ENCODE results near the gene PALLD. TPM values are rescaled to one million over a fixed set of nuclear protein-coding genes. Genes with fewer than 3 reads are reported as not detected.
"Not testable (repeated sequence)": the region's sequence is repeated elsewhere in the genome, so short reads cannot be mapped to it uniquely, and the experiment has no call there.

Gene PALLD
- total RNA-seq, 1 donor from 2014 or later, result 104 TPM

DNA sequence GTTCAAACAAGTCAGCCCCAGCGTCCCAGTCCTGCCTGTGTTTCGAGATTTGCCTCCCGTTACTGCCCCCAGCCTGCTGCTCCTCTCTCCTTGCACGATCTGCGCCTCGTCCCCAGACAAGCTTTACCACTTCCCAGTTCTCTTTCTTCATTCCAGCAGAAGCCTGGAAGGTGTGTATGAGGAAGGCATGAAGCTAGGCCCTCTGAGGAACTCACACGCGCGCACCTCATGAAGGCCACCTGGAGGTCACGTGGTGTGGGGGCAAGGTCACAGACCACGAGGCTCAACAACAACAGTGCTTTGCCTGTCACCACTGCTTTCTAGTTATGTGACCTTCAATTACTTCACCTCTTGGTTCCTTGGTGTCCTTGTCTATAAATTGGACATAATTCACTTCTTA is 181.0 kb downstream of the PALLD start:
- intact Hi-C loops (cut with DNase I), result no loop called here
- DNase-seq (ENCODE audit: low spot score), result no peak
- ATAC-seq, result no peak

DNA sequence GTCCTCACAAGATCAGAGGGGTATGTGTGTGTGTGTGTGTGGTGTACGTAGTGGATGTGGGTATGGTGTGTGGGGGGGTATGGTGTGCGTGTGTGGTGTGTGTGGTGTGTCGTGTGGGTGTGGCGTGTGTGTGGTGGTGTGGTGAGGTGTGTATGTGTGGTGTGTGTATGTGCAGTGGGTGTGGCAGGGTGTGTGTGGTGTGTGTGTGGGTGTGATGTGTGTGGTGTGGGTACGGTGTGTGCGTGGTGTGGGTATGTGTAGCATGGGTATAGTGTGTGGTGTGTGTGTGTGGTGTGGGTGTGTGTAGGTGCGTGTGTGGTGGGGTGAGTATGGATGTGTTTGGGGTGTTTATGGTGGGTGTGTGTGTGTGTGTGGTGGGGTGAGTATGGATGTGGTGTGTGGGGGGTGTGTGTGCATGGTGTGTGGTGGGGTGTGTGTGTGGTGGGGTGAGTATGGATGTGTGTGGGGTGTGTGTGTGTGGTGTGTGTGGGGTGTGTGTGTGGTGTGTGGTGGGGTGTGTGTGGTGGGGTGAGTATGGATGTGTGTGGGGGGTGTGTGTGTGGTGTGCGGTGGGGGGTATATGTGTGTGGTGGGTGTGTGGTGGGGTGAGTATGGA is 182.0 kb downstream of the PALLD start:
- peak; percentile 41 for ATAC-seq
- DNase-seq (ENCODE audit: low spot score), result no peak
- intact Hi-C loops (cut with DNase I), result no loop called here

DNA sequence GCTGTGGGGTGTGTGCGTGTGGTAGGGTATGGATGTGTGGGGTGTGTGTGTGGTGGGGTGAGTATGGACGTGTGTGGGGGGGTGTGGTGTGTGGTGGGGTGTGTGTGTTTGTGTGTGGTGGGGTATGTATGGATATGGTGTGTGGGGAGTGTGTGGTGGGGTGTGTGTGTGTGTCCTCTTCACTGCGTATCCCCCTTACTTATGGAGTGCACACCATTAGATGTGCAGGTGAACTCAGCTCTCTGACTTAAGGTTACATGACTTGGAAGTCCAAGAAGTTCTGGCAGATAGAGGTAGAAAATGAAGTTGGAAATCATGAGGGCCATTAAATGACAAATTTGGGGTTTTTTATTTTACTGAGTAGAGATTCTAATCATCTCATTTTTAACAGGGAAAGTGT is 182.5 kb downstream of the PALLD start:
- no peak for DNase-seq (ENCODE audit: low spot score)
- intact Hi-C loops (cut with DNase I), result no loop called here
- no peak for ATAC-seq

DNA sequence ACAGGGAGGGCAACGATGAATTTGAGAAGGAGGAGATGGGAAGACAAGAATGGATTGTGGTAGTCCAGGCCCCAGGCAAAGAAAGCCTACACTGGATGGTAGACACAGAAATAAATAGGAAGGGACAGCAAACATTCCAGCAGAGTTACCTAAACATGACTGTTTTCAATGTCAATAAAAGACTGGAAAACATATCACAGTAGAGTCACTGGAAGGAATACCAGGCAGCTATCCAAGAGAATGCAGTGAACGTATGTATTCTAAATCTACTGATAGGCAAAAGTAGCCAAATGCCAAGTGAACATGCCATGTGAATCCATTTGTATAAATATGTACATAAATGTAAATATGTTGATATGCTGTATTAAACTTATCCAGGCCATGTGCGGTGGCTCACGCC is 183.0 kb downstream of the PALLD start:
- intact Hi-C loops (cut with DNase I), result no loop called here
- DNase-seq (ENCODE audit: low spot score) (no peak), ATAC-seq (no peak)

DNA sequence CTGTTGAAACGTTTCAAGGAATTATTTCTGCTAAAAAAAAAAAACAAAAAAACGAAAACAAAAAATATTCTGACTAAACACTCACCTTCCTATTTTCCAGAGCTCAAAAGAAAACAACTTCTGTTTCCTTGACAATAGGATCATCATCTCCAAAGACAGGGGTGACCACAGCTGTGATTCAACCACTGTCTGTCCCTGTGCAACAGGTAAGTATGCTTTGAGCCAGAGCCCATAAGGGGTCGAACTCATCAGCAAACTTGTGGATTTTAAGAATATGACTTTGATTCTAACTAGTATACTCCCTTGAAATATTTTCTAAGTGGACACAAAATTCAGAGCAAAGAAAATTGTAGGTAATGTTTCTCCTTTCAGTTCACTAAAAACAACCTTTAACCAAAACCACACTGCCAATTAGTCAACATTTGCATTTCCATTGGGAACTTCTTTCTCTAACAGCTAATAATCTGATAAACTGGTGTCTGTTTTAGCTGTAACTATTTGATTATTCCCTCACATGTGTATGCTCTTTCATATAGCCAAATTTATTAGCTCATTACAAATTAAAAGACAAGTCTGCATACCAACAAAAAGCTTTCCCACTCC is 186.1 kb downstream of the PALLD start:
- ATAC-seq, result no peak
- intact Hi-C loops (cut with DNase I), result no loop called here
- no peak for DNase-seq (ENCODE audit: low spot score)

DNA sequence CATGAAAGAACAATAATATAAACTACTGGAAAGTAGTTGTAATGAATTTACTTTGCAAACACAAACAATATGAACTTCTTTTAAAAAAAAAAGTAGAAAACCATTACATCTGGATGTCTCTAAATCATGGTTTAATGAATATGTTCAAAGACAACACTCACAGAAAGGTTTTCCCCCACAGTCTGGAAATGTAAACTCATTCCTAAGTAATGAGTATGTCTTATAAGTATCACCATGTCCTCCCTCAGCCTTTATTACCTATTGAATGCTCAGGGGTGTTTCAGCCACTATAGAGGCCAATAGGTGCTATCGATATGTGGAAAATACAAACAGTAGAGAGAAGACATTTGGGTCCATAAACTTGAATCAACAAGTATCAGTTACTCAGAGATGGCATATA is 186.7 kb downstream of the PALLD start:
- intact Hi-C loops (cut with DNase I), result no loop called here
- ATAC-seq (no peak), DNase-seq (ENCODE audit: low spot score) (no peak)

DNA sequence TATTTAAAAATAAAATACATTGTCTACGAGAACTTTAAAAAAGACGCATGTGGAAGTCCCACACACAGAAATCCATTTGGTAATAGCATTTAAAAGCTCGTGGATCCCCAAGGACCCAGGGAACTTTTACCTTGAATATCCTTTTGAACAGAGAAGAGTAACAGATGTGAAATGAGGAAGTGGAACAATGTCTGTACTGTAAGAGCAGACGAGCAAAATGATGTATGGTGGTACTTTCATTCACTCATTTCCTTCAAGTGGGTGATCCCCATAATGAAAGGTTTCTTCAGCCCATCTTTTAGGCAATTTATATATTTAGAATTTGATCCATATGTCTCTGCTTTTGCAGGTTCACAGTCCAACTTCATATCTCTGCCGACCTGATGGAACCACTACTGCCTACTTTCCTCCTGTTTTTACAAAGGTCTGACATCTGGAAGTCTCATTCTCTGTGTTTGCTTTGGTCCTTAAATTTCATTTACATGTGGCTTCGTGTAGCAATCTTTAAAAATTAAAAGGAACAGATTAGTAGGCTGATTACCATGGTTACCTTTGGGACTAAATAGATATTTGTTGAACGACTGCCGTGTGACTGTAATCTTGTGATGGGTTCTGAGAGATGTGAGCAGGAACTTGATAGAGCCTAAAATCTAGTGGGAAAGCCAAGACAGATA is 188.4 kb downstream of the PALLD start:
- no peak for ATAC-seq
- intact Hi-C loops (cut with DNase I), result no loop called here
- DNase-seq (ENCODE audit: low spot score), result no peak

DNA sequence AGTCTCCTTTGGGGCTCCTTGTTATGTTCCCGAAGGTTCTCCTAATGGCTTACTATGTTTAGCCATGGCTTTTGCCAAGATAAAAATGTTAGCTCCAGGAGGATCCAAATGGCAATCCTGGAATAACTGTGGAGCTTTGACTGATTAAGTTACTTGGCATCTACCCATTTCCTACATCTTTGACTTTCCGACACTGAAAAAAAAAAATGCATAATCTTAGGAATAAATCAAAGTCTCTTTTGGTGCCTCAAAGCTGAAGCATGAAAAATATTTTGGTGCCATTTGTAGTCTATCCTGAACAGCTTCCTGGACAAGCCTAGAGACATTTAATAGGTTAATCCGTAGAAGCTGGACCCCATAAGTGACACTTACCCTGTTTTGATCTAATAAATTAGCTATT is 191.7 kb downstream of the PALLD start:
- intact Hi-C loops (cut with DNase I), result no loop called here
- DNase-seq (ENCODE audit: low spot score) (no peak), ATAC-seq (no peak)

DNA sequence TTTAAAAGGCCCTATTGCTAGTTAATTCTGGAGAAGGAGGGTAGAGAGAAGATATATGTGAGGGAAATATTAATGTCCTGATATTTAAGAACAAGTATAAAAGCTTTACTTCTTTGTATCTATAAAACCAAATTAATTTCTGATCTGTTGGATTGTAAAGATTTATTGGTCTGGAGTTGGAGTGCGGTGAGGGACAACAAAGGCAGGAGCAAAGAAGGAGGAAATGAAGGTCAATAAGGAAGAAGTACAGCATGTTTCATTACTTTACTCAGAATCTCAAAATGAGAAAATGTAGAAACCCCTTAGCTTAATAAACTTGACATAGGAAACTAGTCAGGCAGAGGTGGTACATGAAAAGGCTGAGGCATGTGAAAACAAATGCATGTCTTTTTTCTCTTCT is 192.9 kb downstream of the PALLD start:
- no peak for DNase-seq (ENCODE audit: low spot score)
- ATAC-seq, result no peak
- intact Hi-C loops (cut with DNase I), result no loop called here

DNA sequence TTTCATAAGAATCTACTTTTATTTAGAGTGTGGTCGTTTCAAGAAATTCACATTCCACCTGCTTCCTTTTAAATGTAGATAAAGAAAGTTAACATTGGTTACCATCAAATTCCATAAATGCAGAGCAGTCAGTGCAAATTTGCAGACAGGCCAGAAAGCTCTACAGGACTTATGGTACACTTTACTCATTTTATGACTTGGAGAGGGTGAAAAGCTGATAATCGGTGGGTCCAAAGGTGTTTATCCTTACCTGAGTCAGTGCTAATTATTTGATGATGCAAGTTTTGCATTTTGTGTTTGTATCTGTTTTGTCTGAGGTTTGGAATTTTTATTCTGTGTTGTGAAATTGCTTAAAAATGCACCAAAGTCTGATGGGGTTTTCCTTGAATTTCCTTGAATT is 193.3 kb downstream of the PALLD start:
- DNase-seq (ENCODE audit: low spot score) (no peak), ATAC-seq (no peak)
- intact Hi-C loops (cut with DNase I), result no loop called here

DNA sequence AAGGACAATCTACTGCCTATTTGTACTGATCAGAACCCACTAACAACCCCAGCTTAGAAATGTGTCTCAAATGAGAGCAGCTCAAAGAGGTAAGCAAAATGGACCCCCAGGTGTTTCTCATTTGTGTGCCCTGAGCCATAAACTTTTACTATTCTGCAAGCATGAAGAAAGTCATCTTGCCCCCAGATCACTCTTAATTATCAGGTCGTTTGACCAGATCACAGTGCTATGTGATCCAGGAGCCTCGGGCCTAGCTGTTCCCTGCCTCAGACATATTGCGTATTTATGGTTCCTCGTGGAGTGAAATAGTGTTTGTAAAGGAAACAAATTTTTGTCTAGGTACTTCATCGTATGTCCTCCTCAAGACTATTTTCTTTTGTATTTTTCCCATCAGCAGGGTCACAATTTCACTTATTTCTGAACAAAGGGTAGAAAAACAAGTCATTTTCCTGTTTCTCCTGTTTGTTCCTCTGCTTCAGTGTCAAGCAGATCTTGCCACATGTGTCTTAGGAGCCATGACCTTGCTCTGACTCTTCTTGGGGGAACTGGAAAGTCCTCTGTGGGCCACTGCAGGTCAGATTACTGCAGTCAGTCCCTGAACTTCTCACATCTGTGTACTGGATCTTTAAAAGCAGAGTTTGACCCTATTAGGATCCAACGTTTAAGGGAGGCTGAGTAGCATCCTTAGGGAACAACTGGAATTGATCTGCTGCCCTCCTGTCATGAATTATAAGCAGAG is 194.9 kb downstream of the PALLD start:
- ATAC-seq, result peak; percentile 50
- intact Hi-C loops (cut with DNase I), result no loop called here
- no peak for DNase-seq (ENCODE audit: low spot score)

DNA sequence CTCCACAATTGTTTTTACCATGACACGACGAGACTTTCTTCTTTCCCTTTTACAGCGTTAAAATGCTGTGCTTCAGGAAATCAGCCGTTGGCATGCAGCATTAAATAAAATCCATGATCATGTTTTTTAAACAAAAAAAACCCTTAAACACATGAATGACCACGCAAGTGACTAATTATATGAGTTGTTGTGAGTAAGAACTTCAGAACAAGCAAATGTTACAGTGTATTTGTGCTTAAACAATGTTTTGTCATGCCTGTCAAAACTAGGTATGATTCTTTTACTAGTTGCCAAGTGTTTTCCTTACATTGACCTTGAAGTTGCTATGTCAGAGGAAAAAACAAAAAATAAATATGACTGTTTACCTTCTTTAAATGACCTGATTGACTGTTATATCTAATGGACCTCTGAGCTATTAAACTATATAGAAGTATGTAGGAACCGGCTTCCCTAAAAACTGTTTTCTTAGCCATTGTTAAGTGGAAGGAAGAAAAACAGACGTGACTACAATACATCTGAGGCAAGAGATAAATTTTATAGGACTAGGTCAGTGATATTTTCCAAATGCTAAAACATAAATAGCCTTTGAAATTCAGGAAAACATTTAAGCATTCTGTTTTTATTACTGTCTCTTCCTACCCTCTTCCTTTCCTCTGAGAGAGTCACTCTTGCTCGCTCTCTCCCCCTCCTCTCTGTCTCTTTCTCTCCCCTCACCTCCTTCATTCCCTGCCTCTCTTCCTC is 197.1 kb downstream of the PALLD start:
- intact Hi-C loops (cut with DNase I), result no loop called here
- no peak for ATAC-seq

DNA sequence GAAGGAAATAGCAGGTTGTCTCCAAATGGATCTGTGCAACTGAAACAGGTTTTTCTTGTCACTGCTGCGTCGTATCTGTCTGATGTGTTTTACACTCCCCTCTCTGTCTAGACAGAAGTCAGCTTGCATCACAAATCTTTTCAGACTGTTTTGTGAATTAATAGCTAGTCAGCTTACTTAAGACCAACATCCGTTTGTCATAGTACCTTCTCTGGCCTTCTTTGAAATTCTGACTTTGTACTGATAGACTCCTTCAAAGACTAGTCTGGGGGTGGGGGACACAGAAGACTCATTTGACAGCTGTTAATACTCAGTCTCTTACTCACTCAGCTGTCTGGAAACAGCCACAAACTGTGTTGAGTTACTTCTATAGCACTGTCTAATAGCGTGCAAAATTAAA is 197.8 kb downstream of the PALLD start:
- intact Hi-C loops (cut with DNase I), result no loop called here
- DNase-seq (ENCODE audit: low spot score) (no peak), ATAC-seq (no peak)

More for the DNA sequence above, 197.1 kb downstream of the PALLD start:
- DNase-seq (ENCODE audit: low spot score), result no peak

DNA sequence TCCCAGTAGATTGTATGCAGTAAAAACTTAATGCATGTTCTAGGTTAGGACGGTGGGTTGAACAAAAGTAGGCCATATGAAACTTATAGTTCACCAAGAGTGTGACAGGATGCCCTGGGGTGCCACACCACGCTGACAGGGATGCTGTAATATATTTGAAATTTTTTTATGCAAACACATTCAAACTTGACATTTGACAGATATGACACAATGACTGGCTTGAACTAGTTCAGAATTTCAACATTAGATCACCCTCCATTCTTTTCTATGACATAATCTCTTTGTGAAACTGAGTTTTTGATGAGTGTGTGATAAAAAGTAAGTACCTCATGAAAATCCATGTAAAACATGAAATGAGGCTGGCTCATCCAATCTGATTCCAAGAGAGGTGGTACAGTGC is 198.4 kb downstream of the PALLD start:
- intact Hi-C loops (cut with DNase I), result no loop called here
- DNase-seq (ENCODE audit: low spot score) (no peak), ATAC-seq (no peak)

DNA sequence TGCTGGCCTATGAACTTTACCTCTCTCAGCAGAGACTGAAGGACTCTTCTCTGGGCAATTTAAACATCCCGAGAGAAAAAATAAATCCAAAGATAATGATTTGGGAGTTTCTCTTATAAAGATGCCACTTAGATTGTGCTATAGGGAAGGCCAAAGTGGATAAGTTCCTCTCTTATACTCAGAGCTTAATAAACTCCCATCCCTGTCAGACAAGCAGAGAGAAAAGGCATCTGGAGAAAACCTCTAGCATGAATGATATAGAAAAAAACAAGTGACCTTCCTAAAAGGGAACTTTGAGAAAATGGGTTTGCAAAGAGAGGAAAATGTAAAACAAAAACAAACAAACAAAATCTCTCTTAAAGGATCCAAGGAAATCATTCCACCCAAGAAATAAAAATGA is 199.4 kb downstream of the PALLD start:
- DNase-seq (ENCODE audit: low spot score), result no peak
- no peak for ATAC-seq
- intact Hi-C loops (cut with DNase I), result no loop called here

DNA sequence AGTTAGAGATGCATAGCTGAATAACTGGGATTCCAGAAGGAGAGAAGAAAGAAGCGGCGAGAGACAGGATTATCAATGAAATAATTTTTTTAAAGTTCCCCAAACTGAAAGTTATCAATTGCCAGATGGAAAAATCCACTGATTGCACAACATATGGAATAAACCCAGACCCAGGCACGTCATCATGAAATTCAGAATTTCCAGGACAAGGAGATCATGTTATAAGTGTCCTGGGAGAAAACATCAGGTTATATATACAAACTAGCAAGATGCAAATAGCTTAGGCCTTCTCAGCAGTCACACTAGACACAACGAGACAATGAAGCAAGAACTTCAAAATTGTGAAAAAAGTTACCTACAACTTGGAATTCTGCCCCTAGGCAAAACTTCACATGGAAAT is 200.0 kb downstream of the PALLD start:
- intact Hi-C loops (cut with DNase I), result no loop called here
- DNase-seq (ENCODE audit: low spot score) (no peak), ATAC-seq (no peak)

DNA sequence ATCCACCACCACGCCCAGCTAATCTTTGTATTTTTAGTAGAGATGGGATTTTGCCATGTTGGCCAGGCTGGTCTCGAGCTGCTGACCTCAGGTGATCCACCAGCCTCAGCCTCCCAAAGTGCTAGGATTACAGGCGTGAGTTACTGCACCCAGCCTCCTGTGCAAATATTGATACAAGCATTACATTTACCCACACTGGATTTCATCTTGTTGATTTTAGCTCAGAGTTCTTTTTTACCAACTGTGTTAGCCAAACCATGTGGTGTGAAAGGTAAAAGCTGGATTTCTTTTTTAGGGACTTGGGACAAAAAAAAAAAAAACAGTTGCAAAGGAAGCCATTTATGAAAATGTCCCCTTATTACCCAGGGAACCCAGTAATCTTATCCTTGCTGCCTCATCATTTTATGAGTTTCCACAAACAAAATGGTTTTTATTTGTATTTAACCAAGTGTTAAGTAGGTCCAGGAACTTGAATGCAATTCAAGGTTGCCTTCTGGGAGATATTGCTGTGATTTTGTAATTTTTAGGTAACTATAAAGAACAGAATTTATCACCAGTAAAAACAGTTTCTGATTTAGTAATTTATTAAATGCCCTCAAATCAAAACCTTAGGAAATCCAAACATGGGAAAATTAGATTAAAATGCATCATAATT is 202.5 kb downstream of the PALLD start:
- intact Hi-C loops (cut with DNase I), result no loop called here
- DNase-seq (ENCODE audit: low spot score) (no peak), ATAC-seq (peak; percentile 34)

DNA sequence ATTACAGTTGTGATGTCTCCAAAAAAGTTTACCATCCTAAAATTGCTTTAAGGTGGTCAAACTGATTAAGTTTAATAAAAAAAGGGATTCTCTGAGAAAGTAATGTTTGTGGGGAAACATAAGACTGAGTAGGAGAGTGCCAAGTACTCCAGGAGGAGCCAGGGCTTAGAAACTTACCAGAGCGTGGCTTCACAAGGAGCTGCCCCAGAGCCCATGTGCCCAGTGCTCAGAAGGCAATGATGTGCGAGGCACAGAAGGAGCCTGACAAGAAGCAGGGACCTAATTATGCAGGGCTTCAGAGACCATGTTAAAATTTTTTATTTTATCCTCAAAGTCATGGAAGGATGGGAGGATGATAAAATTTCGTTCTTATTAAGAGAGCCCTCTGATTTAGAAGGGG is 204.2 kb downstream of the PALLD start:
- ATAC-seq (no peak), DNase-seq (ENCODE audit: low spot score) (no peak)
- intact Hi-C loops (cut with DNase I), result no loop called here

DNA sequence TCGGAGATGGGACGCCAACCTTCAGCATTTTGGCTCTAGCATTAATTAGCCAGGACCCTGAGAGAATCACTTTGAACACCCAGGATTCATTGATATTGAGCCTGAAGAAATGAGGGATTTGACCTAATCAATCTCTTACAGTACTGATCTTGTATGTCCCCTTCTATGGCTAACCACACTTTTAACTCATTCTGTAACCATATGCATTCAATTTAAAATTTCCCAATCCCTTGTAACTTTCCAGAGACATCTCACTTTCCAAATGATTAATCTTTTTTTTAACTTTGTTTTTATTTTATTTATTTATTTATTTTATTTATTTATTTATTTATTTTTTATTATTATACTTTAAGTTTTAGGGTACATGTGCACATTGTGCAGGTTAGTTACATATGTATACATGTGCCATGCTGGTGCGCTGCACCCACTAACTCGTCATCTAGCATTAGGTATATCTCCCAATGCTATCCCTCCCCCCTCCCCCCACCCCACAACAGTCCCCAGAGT is 205.8 kb downstream of the PALLD start:
- DNase-seq (ENCODE audit: low spot score); intact Hi-C loops (cut with DNase I); ATAC-seq: not testable (repeated sequence)
